Right atrium auricular region (tissue), 2 donors: ENCODE measurements around the gene C19orf67. TPM values are rescaled to one million over a fixed set of nuclear protein-coding genes. Genes with fewer than 3 reads are reported as not detected.

ENCODE experiments used
- DNase-seq: peaks from one replicate; pipeline ENCODE4 v3.0.0-alpha.2; 2019; ENCODE audit warnings: low spot score
- H3K27ac ChIP-seq, 2 donors: fragments of 200-600 bp; sonication (generic); 1 replicate in 1 of 2; 2 replicates in 1 of 2; pipeline ENCODE4 v1.5.1; 2016 to 2019
- H3K27me3 ChIP-seq, 2 donors: fragments of 200-600 bp; sonication (generic); one replicate each; pipeline versions ENCODE4 v1.5.1 to v1.6.0; 2017 to 2019
- H3K36me3 ChIP-seq: fragments of 200-600 bp; sonication (generic); one replicate; pipeline ENCODE4 v1.5.1; 2016
- H3K4me1 ChIP-seq, 2 donors: fragments of 200-600 bp; sonication (generic); one replicate each; pipeline versions ENCODE4 v1.5.1 to v1.6.0; 2017 to 2019
- H3K4me3 ChIP-seq, 2 donors: fragments of 200-600 bp; sonication (generic); 1 replicate in 1 of 2; 2 replicates in 1 of 2; pipeline ENCODE4 v1.5.1; 2017 to 2019; ENCODE audit warnings: mild to moderate bottlenecking in 1 of 2, moderate library complexity in 1 of 2
- H3K9me3 ChIP-seq, 2 donors: fragments of 200-600 bp; sonication (generic); one replicate each; pipeline ENCODE4 v1.5.1; 2019
- total RNA-seq, 2 donors: library from RNA; depleted of rRNA; stranded (reverse); fragments of >200 nt; gene quantifications; one replicate each; pipeline ENCODE4 v1.1.0, GENCODE V29; 2016
- TF ChIP-seq, protein P1 (sequence below), 2 donors: fragments of 200-600 bp; sonication (generic); IDR thresholded peaks; one replicate each; pipeline ENCODE4 v1.5.1; 2019; ENCODE audit warnings: antibody characterized with exemption in 2 of 2

The C19orf67 gene
- total RNA-seq, 2 donors from 2014 or later: not detected

DNA sequence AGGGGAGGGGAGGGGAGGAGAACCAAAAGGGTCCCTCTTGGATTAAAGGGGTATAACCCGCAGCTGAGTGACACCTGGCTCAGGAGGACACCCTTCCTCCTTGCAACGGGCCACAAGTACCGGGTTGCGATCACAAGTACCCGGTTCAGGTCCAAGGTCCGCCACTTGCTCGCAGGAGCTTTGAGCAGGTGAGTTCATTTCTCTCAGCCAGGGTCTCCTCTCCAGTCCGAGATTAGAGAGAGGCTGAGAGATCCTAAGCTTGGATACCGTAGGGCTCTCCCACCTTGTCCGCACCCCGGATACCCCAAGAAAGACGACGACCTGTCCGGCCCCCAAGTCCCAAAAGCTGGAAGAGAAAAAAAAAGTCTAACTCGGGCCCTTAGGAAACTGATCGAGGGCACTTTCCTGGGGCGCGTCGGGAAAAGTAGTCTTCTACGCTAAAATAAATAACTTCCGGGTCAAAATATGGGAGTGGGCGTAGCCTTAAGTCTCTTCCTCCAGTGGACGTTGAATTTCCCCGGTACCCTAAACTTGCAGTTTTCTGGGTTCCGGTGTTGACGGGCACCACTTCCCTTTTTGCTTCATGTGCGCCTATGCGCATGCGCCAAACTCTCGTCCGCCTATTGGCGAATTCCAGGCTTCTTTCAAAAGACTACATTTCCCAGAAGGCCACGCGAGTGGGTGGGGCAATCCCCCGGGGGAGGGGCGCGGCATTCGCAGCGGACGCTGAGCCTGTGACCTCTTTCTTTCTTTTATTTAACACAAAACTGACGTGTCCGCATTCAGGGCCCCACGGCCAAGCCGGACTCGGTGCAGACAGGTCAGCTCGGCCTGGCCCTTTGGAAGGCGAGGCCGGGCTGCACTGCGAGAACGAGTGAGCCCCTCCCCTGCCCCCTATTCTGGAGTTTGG is 4.4 kb downstream of the C19orf67 start:
- TF ChIP-seq, protein P1, sequence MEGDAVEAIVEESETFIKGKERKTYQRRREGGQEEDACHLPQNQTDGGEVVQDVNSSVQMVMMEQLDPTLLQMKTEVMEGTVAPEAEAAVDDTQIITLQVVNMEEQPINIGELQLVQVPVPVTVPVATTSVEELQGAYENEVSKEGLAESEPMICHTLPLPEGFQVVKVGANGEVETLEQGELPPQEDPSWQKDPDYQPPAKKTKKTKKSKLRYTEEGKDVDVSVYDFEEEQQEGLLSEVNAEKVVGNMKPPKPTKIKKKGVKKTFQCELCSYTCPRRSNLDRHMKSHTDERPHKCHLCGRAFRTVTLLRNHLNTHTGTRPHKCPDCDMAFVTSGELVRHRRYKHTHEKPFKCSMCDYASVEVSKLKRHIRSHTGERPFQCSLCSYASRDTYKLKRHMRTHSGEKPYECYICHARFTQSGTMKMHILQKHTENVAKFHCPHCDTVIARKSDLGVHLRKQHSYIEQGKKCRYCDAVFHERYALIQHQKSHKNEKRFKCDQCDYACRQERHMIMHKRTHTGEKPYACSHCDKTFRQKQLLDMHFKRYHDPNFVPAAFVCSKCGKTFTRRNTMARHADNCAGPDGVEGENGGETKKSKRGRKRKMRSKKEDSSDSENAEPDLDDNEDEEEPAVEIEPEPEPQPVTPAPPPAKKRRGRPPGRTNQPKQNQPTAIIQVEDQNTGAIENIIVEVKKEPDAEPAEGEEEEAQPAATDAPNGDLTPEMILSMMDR (IDR thresholded peaks at IDR 0.05): no peak
- H3K4me1 ChIP-seq: peaks cover 0 to 19% of the 10 kb centered on the region in 2 donors
- peak; percentile 100 for DNase-seq
- H3K36me3 ChIP-seq: no peaks in the 10 kb centered on the region
- H3K9me3 ChIP-seq: no peaks in the 10 kb centered on the region
- no peaks in the 10 kb centered on the region for H3K27me3 ChIP-seq
- H3K4me3 ChIP-seq: peak overlapping the region; percentile 67 to 72
- H3K27ac ChIP-seq: peak overlapping the region; percentile 88 to 95

DNA sequence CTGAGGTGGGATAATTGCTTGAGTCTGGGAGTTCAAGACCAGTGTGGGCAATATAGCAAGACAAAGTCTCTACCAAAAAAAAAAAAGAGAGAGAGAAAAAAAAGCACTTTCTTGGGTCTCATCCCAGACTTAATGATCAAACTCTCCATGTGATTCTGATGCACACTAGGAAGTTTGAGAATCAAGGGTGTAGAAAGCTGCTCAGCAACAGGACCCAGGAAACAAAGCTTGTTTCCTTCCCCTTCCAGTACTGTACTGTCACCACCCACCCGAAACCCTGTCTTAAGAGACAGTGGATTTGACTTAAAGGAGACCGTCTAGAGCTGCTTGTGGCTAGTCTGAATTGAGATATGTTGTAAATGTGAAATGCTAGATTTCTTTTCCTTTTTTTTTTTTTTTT is 7.2 kb downstream of the C19orf67 start:
- Histone ChIP-seq H3K27ac (no peak overlapping the region), H3K4me3 (no peak overlapping the region), H3K36me3 (no peaks in the 10 kb centered on the region), H3K27me3 (no peaks in the 10 kb centered on the region), H3K9me3 (no peaks in the 10 kb centered on the region), H3K4me1 (peaks cover 0 to 38% of the 10 kb centered on the region in 2 donors)
- DNase-seq: no peak
- TF ChIP-seq, protein P1 (IDR thresholded peaks at IDR 0.05): no peak

DNA sequence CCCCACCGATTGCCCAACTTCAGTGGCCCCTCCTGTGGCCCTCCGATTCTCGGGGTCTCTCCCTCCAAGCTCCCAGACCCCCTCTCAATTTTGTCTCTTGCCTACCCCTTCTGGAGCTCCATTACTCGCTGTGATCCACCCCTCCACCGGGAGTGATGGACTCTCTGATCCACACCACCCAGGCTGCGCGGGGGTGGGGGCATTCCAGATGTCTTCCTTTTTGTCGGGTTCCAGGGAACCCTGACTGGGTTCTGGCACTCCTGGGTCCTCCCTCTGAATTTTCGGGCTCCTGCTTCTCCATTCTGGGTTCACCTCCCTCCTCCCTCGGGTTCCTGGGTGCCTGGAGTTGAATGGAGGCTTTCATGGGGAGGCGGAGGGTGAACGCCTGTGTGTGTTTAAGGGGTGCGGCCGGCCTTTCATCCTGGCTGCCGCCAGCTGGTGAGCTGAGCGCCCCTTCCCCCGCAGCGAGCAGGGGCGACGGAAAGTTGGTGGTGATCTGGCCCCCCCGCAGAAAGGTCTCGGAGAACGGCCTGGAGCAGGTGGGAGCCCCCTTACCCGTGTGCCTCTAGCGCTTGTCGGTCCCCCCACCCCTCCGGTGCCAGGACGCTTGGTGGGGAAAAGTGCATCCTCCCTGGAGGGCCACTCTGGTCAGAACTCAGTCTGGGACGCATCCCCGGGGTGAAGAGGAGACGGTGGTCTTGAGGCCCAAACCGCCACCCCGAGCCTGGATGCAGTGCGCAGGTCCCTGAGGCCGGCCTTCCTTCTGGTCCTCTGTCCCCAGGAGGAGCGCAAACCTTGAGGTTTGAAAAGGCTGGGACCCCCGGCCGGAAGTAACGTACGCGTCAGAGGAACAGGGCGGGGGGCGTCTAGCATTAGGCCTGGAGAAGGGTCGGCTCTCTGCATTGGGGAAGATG is 11.4 kb downstream of the C19orf67 start:
- Histone ChIP-seq H3K27me3 (no peaks in the 10 kb centered on the region), H3K27ac (peak overlapping the region; percentile 94 to 95), H3K36me3 (no peaks in the 10 kb centered on the region), H3K4me3 (peak overlapping the region; percentile 70 to 75), H3K4me1 (peaks cover 0 to 39% of the 10 kb centered on the region in 2 donors), H3K9me3 (no peaks in the 10 kb centered on the region)
- DNase-seq: peak; percentile 63
- TF ChIP-seq, protein P1 (IDR thresholded peaks at IDR 0.05): no peak

DNA sequence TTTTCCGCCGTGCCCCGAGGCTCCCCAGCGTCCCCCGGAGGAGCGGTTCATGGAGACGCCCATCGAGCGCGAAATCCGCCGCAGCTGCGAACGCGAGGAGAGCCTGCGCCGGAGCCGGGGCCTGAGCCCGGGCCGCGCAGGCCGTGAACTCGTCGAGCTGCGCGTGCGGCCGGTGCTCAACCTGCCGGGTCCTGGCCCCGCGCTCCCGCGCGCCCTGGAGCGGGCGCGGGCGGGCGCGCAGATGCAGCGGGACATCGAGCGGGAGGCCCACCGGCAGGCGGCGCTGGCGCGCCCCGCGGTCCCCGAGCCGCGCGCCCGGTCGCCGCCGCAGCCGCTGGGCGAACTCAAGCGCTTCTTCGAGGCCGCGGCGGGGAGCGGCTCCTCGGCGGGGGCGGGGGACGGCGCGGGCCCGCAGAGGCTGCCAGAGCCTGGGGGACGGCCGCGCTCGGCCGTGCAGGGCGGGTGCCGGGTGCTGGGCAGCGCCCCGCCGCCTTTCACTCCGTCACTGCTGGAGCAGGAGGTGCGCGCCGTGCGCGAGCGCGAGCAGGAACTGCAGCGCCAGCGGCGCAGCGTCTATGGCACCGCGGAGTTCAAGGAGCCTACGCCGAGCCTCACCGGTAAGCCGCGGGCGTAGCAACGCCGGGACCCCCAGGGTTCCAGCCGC is 12.2 kb downstream of the C19orf67 start:
- TF ChIP-seq, protein P1 (IDR thresholded peaks at IDR 0.05): peak; percentile 40 to 76
- peak overlapping the region; percentile 70 to 75 for H3K4me3 ChIP-seq

DNA sequence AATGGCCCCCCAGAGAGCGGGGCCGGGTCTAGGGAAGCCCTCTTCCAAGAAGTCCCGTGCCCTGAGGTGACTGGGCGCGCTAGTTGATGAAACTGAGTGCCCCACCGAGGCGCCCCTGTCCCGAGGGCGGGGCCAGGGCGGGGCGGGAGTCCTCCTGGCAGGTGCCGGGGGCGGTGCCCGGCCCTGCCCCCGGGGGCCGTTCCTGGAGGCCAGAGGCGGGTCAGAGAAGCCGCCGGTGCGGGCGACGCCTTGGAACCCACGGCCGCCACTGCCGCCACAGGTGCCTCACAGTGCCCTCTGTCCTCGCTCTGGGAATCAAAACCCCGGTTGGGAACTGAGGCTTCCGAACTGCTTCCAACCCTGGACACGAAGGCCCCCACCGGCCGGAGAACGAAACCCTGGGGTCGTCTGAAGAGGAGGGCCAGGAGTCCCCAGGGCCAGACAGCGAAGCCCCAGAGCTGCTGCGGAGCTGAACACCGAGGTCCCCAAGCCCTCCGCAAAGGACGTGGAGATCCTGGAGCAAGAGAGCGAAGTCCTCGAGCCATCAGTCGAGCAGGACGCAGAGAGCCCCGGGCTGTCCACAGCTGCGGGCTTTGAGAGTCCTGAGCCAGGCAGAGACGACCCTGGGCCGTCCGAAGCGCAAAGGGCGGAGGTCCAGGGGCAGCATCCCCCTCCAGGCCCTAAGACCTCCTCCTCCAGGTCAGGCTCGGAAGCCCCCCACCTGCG is 12.9 kb downstream of the C19orf67 start, which contains the start of gene MISP3:
TSS of gene MISP3 (plus strand) at position 252 of the 726 bp plus-strand sequence. CDS start 524 bp downstream, outside the sequence.
- no peaks in the 10 kb centered on the region for H3K9me3 ChIP-seq
- no peaks in the 10 kb centered on the region for H3K27me3 ChIP-seq
- no peak for DNase-seq
- peak within 1 kb of the TSS; percentile 94 to 95 for H3K27ac ChIP-seq
- H3K36me3 ChIP-seq: no peaks in the 10 kb centered on the region
- peaks cover 0 to 39% of the 10 kb centered on the region in 2 donors for H3K4me1 ChIP-seq
- H3K4me3 ChIP-seq: peak within 1 kb of the TSS; percentile 70 to 75
- TF ChIP-seq, protein P1 (IDR thresholded peaks at IDR 0.05): no peak

More for the DNA sequence above, 12.2 kb downstream of the C19orf67 start:
- no peaks in the 10 kb centered on the region for H3K9me3 ChIP-seq
- peaks cover 0 to 39% of the 10 kb centered on the region in 2 donors for H3K4me1 ChIP-seq
- peak overlapping the region; percentile 94 to 95 for H3K27ac ChIP-seq
- no peaks in the 10 kb centered on the region for H3K27me3 ChIP-seq
- H3K36me3 ChIP-seq: no peaks in the 10 kb centered on the region
- DNase-seq: peak; percentile 71
